ENCODE results near the gene PYGL. TPM values are rescaled to one million over a fixed set of nuclear protein-coding genes. Genes with fewer than 3 reads are reported as not detected.

PYGL gene
- total and polyA plus RNA-seq, 8 donors: 16.2 to 85.4 (median 20.2) TPM

DNA sequence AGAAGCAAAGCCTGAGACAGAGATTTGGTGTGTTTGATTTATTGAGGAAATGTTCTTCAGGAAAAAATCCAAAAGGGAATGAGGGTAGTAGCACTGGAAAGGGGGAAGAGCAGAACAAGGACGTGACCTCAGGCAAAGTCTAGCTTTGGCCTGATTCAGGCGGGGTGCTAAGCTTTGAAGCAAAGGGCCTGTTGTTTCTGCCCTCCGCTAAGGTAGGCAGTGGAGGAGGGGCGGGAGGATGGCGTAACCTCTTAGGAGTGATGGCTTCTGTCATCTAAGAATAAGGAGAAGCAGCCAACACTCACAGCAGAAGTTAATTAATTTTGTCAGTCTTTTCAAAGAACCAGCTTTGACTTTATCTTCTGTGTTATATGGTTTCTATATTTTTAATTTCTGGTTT, 52.0 kb downstream of the PYGL start:
- TF ChIP-seq, protein P1, sequence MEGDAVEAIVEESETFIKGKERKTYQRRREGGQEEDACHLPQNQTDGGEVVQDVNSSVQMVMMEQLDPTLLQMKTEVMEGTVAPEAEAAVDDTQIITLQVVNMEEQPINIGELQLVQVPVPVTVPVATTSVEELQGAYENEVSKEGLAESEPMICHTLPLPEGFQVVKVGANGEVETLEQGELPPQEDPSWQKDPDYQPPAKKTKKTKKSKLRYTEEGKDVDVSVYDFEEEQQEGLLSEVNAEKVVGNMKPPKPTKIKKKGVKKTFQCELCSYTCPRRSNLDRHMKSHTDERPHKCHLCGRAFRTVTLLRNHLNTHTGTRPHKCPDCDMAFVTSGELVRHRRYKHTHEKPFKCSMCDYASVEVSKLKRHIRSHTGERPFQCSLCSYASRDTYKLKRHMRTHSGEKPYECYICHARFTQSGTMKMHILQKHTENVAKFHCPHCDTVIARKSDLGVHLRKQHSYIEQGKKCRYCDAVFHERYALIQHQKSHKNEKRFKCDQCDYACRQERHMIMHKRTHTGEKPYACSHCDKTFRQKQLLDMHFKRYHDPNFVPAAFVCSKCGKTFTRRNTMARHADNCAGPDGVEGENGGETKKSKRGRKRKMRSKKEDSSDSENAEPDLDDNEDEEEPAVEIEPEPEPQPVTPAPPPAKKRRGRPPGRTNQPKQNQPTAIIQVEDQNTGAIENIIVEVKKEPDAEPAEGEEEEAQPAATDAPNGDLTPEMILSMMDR (IDR thresholded peaks at IDR 0.05): no peak
- ATAC-seq: no peak
- no peak overlapping the region for H3K4me3 ChIP-seq
- no peaks in the 10 kb centered on the region for H3K27me3 ChIP-seq
- no peaks in the 10 kb centered on the region for H3K36me3 ChIP-seq
- H3K4me1 ChIP-seq: no peaks in the 10 kb centered on the region
- no peak for DNase-seq
- H3K9me3 ChIP-seq: no peaks in the 10 kb centered on the region
- intact Hi-C loops (cut with DNase I): no loop called here
- no peak overlapping the region for H3K27ac ChIP-seq

DNA sequence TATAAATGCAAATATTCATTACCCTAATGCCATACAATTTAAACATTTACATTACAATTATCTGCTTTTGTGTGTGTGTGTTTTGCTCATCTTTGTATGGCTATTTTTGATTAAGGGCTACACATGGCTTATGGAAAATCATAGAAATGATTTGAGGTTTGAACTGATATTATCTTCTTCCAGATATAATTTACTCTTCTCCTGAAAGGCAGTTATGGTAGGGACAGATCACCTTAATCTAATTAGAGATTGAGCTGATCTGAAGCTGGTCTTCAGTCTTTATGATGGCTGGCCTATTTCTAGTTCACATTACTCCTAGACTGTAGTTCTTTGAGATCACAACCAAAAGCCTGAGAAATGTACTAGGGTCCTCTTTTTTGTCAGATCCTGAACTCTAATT, 56.8 kb downstream of the PYGL start:
- peaks cover 0 to 17% of the 10 kb centered on the region in 2 donors for H3K36me3 ChIP-seq
- no peaks in the 10 kb centered on the region for H3K9me3 ChIP-seq
- no peaks in the 10 kb centered on the region for H3K4me1 ChIP-seq
- DNase-seq (no peak), ATAC-seq (no peak)
- H3K27ac ChIP-seq: no peak overlapping the region
- H3K27me3 ChIP-seq: no peaks in the 10 kb centered on the region
- H3K4me3 ChIP-seq: no peak overlapping the region
- intact Hi-C loops (cut with DNase I): no loop called here
- TF ChIP-seq, protein P1 (IDR thresholded peaks at IDR 0.05): no peak

DNA sequence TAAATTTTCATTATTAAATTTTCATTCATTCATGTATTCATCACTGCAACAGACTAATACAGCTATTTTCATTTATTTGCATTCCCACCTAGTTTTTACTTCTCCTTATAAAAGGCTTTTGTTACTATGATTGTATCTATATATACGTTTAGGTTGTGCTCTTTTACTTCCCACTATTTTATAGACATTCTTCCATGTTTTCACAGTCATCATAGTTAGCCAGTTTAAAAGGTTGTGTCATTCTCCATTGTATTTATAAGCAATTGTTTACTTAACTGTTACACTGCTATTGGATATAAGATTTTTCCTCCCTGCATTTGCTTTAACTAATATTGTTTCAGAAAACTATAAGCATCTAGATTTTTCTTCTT, 60.5 kb downstream of the PYGL start:
- DNase-seq (no peak), ATAC-seq (no peak)
- no peak overlapping the region for H3K27ac ChIP-seq
- peaks cover 0 to 17% of the 10 kb centered on the region in 2 donors for H3K36me3 ChIP-seq
- no peaks in the 10 kb centered on the region for H3K4me1 ChIP-seq
- H3K4me3 ChIP-seq: no peak overlapping the region
- H3K9me3 ChIP-seq: no peaks in the 10 kb centered on the region
- no peaks in the 10 kb centered on the region for H3K27me3 ChIP-seq
- TF ChIP-seq, protein P1 (IDR thresholded peaks at IDR 0.05): no peak
- intact Hi-C loops (cut with DNase I): no loop called here

DNA sequence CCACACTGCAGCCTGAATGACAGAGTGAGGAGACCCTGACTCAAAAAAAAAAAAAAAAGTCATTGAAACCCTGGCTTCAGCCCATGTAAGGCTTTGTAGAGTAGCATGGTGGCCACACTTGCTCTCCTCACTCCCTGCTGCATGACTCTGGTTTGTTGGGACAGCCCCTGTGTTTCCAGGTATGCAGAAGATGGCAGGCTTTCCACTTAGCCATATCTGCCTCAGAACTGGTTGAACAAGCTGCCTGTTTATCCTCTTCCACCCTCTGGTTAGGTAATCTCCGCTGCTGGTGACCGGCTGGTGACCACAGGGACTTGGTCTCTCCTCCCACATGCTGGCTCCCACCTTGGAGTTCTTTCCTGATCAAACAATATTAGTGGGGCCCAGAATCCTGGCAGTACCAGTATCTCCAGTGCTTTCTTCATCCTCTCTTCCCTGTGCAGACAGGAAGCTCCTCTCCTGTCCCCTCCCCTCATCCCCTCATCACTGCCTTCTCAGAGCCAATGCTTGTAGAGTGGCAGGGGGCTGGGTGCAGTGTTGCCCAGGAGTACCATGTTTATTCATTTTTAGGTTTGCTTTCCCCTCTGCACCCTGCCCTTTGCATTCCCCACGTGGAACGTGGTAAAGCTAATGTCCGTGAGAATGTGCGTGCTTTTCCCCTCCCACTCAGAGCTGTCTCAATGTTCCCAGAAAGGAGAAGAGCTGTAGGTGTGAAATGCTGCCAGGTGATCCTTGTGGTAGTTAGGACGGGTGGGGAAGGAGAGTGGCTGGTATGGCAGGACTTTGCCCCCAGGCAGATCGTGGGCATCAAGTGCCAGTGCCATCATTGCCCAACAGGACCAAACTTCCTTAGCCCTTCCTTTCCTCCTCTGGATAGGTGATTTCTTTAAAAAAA, 61.1 kb downstream of the PYGL start:
- intact Hi-C loops (cut with DNase I): no loop called here
- peak; percentile 66 for ATAC-seq
- H3K9me3 ChIP-seq: no peaks in the 10 kb centered on the region
- no peak for DNase-seq
- H3K27me3 ChIP-seq: no peaks in the 10 kb centered on the region
- H3K36me3 ChIP-seq: peaks cover 0 to 17% of the 10 kb centered on the region in 2 donors
- TF ChIP-seq, protein P1 (IDR thresholded peaks at IDR 0.05): no peak
- no peak overlapping the region for H3K4me3 ChIP-seq
- H3K4me1 ChIP-seq: no peaks in the 10 kb centered on the region
- H3K27ac ChIP-seq: no peak overlapping the region

DNA sequence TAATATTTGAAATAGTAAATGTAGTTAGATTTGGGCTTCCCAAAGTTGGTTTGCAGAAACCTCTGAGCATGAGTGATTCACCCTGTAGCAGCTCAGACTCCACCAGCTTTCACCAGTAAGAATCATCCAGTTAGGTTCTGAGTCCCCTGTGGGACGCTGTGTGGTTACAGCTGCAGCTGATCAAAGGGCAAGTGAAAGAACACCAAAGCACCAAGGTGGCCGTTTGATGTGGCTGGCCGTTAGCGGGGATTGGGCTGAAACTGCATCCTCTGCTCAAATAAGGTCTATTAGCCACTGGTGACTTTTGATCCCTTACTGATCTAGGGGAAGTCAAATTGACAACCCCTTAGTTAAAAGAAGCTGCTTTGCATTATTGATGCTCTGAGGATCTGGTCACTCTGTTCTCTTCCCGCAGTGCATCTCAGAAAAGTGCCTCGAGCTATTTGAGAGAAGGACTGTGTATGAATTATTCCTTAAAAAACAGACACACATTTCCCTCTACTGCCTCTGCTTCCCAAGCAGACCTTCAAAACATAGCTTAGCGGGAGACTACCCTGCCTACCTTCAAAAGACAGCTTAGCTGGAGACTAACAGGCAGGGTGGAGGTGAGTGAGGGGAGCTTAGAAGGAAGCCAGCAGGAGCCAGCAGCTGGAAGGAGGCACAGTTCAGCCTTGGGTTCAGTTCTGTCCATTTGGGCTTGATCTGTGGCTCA, 68.8 kb downstream of the PYGL start:
- no peak overlapping the region for H3K4me3 ChIP-seq
- ATAC-seq (no peak), DNase-seq (no peak)
- peaks cover 0 to 8% of the 10 kb centered on the region in 2 donors for H3K4me1 ChIP-seq
- intact Hi-C loops (cut with DNase I): no loop called here
- H3K27me3 ChIP-seq: peaks cover 21 to 26% of the 10 kb centered on the region in 2 donors
- no peaks in the 10 kb centered on the region for H3K9me3 ChIP-seq
- no peak overlapping the region for H3K27ac ChIP-seq
- H3K36me3 ChIP-seq: no peaks in the 10 kb centered on the region
- TF ChIP-seq, protein P1 (IDR thresholded peaks at IDR 0.05): no peak

Measured in left lung (tissue), 10 donors.